Measurements from ENCODE around the gene RNASET2. TPM values are rescaled to one million over a fixed set of nuclear protein-coding genes. Genes with fewer than 3 reads are reported as not detected.
"Not testable (repeated sequence)": the region's sequence is repeated elsewhere in the genome, so short reads cannot be mapped to it uniquely, and the experiment has no call there.

The RNASET2 gene
- polyA plus RNA-seq, 1 donor from 2014 or later, result 73.9 TPM

GRCh38 chr6:166900130-166900708, 56.1 kb downstream of the RNASET2 start:
- TF ChIP-seq SMC3 (conservative IDR thresholded peaks at IDR 0.05; ENCODE audit: poor library complexity) (no peak), EZH2 (IDR thresholded peaks at IDR 0.05; ENCODE audit: borderline replicate concordance, insufficient read depth, low read length, poor library complexity, severe bottlenecking) (no peak), EP300 (conservative IDR thresholded peaks at IDR 0.05; ENCODE audit: poor library complexity, severe bottlenecking) (no peak), MXI1 (conservative IDR thresholded peaks at IDR 0.05; ENCODE audit: poor library complexity, severe bottlenecking) (no peak), TAF1 (IDR thresholded peaks at IDR 0.05; ENCODE audit: low read depth) (no peak), RAD21 (conservative IDR thresholded peaks at IDR 0.05) (no peak), POLR2AphosphoS5 (IDR thresholded peaks at IDR 0.05) (no peak)
- TF ChIP-seq, protein P1, sequence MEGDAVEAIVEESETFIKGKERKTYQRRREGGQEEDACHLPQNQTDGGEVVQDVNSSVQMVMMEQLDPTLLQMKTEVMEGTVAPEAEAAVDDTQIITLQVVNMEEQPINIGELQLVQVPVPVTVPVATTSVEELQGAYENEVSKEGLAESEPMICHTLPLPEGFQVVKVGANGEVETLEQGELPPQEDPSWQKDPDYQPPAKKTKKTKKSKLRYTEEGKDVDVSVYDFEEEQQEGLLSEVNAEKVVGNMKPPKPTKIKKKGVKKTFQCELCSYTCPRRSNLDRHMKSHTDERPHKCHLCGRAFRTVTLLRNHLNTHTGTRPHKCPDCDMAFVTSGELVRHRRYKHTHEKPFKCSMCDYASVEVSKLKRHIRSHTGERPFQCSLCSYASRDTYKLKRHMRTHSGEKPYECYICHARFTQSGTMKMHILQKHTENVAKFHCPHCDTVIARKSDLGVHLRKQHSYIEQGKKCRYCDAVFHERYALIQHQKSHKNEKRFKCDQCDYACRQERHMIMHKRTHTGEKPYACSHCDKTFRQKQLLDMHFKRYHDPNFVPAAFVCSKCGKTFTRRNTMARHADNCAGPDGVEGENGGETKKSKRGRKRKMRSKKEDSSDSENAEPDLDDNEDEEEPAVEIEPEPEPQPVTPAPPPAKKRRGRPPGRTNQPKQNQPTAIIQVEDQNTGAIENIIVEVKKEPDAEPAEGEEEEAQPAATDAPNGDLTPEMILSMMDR (IDR thresholded peaks at IDR 0.05; ENCODE audit: poor library complexity, severe bottlenecking), result no peak
- TF ChIP-seq, protein P2, sequence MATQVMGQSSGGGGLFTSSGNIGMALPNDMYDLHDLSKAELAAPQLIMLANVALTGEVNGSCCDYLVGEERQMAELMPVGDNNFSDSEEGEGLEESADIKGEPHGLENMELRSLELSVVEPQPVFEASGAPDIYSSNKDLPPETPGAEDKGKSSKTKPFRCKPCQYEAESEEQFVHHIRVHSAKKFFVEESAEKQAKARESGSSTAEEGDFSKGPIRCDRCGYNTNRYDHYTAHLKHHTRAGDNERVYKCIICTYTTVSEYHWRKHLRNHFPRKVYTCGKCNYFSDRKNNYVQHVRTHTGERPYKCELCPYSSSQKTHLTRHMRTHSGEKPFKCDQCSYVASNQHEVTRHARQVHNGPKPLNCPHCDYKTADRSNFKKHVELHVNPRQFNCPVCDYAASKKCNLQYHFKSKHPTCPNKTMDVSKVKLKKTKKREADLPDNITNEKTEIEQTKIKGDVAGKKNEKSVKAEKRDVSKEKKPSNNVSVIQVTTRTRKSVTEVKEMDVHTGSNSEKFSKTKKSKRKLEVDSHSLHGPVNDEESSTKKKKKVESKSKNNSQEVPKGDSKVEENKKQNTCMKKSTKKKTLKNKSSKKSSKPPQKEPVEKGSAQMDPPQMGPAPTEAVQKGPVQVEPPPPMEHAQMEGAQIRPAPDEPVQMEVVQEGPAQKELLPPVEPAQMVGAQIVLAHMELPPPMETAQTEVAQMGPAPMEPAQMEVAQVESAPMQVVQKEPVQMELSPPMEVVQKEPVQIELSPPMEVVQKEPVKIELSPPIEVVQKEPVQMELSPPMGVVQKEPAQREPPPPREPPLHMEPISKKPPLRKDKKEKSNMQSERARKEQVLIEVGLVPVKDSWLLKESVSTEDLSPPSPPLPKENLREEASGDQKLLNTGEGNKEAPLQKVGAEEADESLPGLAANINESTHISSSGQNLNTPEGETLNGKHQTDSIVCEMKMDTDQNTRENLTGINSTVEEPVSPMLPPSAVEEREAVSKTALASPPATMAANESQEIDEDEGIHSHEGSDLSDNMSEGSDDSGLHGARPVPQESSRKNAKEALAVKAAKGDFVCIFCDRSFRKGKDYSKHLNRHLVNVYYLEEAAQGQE (IDR thresholded peaks at IDR 0.05; ENCODE audit: borderline replicate concordance), result no peak
- Histone ChIP-seq H3K9me2 (ENCODE audit: insufficient read depth, low read length) (no peaks in the 10 kb centered on the region), H4K20me1 (ENCODE audit: insufficient read depth) (no peaks in the 10 kb centered on the region), H3K79me2 (replicated peaks; ENCODE audit: insufficient read depth, low read length) (no peaks in the 10 kb centered on the region), H3F3A (ENCODE audit: insufficient read depth, low read length, poor library complexity, severe bottlenecking) (no peaks in the 10 kb centered on the region), H3K4me2 (ENCODE audit: low read length) (no peak overlapping the region), H3K9ac (ENCODE audit: low read length) (no peak overlapping the region), H3K4me3 (ENCODE audit: low read length) (no peak overlapping the region), H3K27ac (ENCODE audit: low read length) (no peak overlapping the region), H2AFZ (ENCODE audit: low read depth, low read length) (no peak overlapping the region), H3K9me3 (ENCODE audit: low read length) (no peaks in the 10 kb centered on the region), H3K36me3 (ENCODE audit: insufficient read depth, low read length) (no peaks in the 10 kb centered on the region), H3K27me3 (ENCODE audit: insufficient read depth, low read depth, low read length) (no peaks in the 10 kb centered on the region)

GRCh38 chr6:166898910-166899309, 57.4 kb downstream of the RNASET2 start:
- Histone ChIP-seq H3K27ac (ENCODE audit: low read length) (no peak overlapping the region), H3K4me2 (ENCODE audit: low read length) (no peak overlapping the region), H4K20me1 (ENCODE audit: insufficient read depth) (no peaks in the 10 kb centered on the region), H3K27me3 (ENCODE audit: insufficient read depth, low read depth, low read length) (no peaks in the 10 kb centered on the region), H3K79me2 (replicated peaks; ENCODE audit: insufficient read depth, low read length) (no peaks in the 10 kb centered on the region), H3K4me3 (ENCODE audit: low read length) (no peak overlapping the region), H3K9me3 (ENCODE audit: low read length) (no peaks in the 10 kb centered on the region), H3F3A (ENCODE audit: insufficient read depth, low read length, poor library complexity, severe bottlenecking) (no peaks in the 10 kb centered on the region), H2AFZ (ENCODE audit: low read depth, low read length) (no peak overlapping the region), H3K9ac (ENCODE audit: low read length) (no peak overlapping the region), H3K36me3 (ENCODE audit: insufficient read depth, low read length) (no peaks in the 10 kb centered on the region), H3K9me2 (ENCODE audit: insufficient read depth, low read length) (no peaks in the 10 kb centered on the region)
- TF ChIP-seq SMC3 (conservative IDR thresholded peaks at IDR 0.05; ENCODE audit: poor library complexity) (no peak), MXI1 (conservative IDR thresholded peaks at IDR 0.05; ENCODE audit: poor library complexity, severe bottlenecking) (no peak), RAD21 (conservative IDR thresholded peaks at IDR 0.05) (no peak)

DNA sequence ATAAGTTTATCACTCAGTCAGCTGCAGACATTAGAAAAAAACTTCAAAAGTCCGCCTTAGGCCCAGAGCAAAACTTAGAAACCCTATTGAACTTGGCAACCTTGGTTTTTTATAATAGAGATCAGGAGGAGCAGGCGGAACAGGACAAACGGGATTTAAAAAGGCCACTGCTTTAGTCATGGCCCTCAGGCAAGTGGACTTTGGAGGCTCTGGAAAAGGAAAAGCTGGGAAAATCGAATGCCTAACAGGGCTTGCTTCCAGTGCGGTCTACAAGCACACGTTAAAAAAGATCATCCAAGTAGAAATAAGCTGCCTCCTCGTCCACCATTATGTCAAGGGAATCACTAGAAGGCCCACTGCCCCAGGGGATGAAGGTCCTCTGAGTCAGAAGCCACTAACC, 61.7 kb downstream of the RNASET2 start:
- not testable (repeated sequence) for H3F3A ChIP-seq (ENCODE audit: insufficient read depth, low read length, poor library complexity, severe bottlenecking); H3K9me3 ChIP-seq (ENCODE audit: low read length); H3K9ac ChIP-seq (ENCODE audit: low read length); H3K27me3 ChIP-seq (ENCODE audit: insufficient read depth, low read depth, low read length); H3K9me2 ChIP-seq (ENCODE audit: insufficient read depth, low read length); H3K4me3 ChIP-seq (ENCODE audit: low read length); H3K79me2 ChIP-seq (replicated peaks; ENCODE audit: insufficient read depth, low read length); H2AFZ ChIP-seq (ENCODE audit: low read depth, low read length); H3K27ac ChIP-seq (ENCODE audit: low read length); H3K4me2 ChIP-seq (ENCODE audit: low read length); H3K36me3 ChIP-seq (ENCODE audit: insufficient read depth, low read length); H4K20me1 ChIP-seq (ENCODE audit: insufficient read depth)

DNA sequence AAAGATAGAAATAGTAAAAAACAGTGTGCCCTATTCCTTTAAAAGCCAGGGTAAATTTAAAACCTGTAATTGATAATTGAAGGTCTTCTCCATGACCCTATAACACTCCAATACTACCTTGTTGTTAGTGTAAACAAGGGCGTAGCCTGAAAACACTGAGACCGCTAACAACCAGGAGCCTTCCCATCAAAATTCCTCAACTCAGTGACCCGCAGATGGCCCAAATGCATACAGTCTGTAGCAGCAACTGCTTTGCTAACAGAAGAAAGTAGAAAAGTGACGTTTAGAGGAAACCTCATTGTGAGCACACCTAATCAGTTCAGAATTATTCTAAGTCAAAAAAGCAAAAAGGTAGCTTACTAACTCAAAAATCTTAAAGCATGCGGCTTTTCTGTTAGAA, 63.9 kb downstream of the RNASET2 start:
- H3K9me3 ChIP-seq (ENCODE audit: low read length); H3K79me2 ChIP-seq (replicated peaks; ENCODE audit: insufficient read depth, low read length); H3K27me3 ChIP-seq (ENCODE audit: insufficient read depth, low read depth, low read length); H3K27ac ChIP-seq (ENCODE audit: low read length); H3K9ac ChIP-seq (ENCODE audit: low read length); H3K9me2 ChIP-seq (ENCODE audit: insufficient read depth, low read length); H4K20me1 ChIP-seq (ENCODE audit: insufficient read depth); H3K36me3 ChIP-seq (ENCODE audit: insufficient read depth, low read length); H3K4me2 ChIP-seq (ENCODE audit: low read length); H2AFZ ChIP-seq (ENCODE audit: low read depth, low read length); H3K4me3 ChIP-seq (ENCODE audit: low read length); H3F3A ChIP-seq (ENCODE audit: insufficient read depth, low read length, poor library complexity, severe bottlenecking): not testable (repeated sequence)

DNA sequence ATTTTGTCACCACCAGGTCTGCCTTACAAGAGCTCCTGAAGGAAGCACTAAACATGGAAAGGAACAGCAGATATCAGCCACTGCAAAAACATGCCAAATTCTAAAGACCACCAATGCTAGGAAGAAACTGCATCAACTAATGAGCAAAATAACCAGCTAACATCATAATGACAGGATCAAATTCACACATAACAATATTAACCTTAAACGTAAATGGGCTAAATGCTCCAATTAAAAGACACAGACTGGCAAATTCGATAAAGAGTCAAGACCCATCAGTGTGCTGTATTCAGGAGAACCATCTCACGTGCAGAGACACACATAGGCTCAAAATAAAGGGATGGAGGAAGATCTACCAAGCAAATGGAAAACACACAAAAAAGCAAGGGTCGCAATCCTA, 69.6 kb downstream of the RNASET2 start:
- H3F3A ChIP-seq (ENCODE audit: insufficient read depth, low read length, poor library complexity, severe bottlenecking); H3K9ac ChIP-seq (ENCODE audit: low read length); H3K36me3 ChIP-seq (ENCODE audit: insufficient read depth, low read length); H3K27me3 ChIP-seq (ENCODE audit: insufficient read depth, low read depth, low read length); H3K9me3 ChIP-seq (ENCODE audit: low read length); H3K4me3 ChIP-seq (ENCODE audit: low read length); H3K4me2 ChIP-seq (ENCODE audit: low read length); H3K79me2 ChIP-seq (replicated peaks; ENCODE audit: insufficient read depth, low read length); H3K27ac ChIP-seq (ENCODE audit: low read length); H4K20me1 ChIP-seq (ENCODE audit: insufficient read depth); H2AFZ ChIP-seq (ENCODE audit: low read depth, low read length); H3K9me2 ChIP-seq (ENCODE audit: insufficient read depth, low read length): not testable (repeated sequence)

Data from neural cell (in vitro differentiated cells).